GM18858 (cell line): ENCODE results near the gene ADH5.
"Not testable (repeated sequence)": the region's sequence is repeated elsewhere in the genome, so short reads cannot be mapped to it uniquely, and the experiment has no call there.

ENCODE experiments used
- ATAC-seq: cut with Tn5 transposase; IDR thresholded peaks from one replicate; pipeline ENCODE4 v1.9.1; 2021; ENCODE audit not compliant: unreplicated experiment

The ADH5 gene

GRCh38 chr4:99088023-99088449 is 552 bp downstream of the ADH5 start:
- ATAC-seq, result peak; percentile 19

DNA sequence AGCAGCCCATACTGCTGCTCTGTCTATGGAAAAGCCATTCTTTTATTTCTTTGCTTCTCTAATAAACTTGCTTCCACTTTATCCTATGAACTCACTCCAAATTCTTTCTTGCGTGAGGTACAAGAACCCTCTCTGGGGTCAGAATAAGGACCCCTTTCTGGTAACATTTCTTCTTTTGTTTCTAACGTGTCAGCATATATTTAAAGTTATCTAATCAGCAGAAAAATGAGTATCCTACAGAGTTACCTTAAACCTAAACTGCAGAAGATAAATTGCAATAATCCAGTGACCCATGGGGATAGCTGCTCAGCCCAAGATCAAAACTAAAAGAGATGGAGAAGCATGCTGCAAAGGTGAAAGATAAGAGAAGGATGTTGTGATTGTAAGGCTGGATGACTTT is 4.0 kb downstream of the ADH5 start:
- ATAC-seq, result no peak

- ATAC-seq, result no peak
Observed at GRCh38 chr4:99082192-99082591, 6.4 kb downstream of the ADH5 start.

GRCh38 chr4:99080869-99081268 is 7.7 kb downstream of the ADH5 start:
- not testable (repeated sequence) for ATAC-seq

DNA sequence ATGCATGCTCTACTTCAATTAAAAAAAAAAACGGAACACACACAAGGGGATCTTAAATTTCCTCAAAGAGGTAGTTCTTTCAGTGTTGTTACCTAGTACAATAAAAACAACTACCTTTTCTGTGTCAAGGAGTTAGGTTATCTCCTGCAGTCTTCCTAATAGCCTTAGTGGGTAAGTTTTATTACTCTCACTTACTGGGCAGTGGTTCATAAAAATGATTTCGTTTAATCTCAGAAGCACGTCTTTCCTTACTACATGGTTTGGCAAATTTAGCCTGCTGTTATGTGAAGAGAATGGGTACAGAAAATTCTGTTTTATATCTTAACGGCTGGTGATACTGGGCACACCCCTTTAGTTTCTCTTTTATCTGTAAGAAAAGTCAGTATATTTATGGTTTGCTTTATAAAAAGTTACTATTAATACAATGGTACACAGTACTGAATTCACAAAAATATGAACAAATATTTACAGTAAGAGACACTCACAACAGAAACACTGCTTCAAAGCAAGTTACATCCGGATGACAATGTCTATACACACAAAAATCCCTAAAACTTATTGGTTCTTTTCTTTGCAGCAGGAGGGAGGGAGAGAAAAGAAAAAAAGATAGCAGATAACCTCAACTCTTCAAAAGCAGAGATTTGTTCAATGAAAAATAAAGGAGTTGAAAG is 8.8 kb downstream of the ADH5 start:
- no peak for ATAC-seq

DNA sequence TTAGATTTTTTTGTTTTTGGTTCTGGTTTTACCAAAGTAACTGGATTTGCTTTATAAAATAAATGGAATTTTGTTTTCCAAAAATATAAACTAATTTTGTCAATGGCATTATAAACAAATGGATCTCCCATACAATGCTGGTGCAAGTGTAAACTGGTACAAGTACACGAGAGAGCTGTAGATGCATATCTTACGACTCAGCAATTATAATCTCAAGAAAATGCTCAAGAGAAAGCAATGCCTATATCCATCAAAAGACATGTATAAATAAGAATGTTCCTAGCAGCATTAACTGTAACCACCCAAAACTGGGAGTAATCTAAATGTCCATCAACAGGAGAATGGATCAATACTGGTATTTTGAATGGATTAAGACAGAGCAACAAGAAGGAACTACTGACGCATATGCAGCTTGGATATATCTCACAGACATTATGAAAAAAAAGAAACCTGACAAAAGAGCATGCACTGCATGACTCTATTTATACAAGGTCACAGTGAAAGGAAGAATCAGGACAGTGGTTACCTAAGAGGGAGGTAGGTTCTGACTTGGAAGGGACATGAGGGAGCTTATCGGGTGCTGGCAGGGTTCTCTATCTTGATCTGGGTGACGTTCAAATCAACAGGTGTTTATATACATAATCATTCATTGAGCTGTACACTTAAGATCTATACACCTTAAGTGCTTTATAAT is 9.5 kb downstream of the ADH5 start:
- ATAC-seq, result no peak

DNA sequence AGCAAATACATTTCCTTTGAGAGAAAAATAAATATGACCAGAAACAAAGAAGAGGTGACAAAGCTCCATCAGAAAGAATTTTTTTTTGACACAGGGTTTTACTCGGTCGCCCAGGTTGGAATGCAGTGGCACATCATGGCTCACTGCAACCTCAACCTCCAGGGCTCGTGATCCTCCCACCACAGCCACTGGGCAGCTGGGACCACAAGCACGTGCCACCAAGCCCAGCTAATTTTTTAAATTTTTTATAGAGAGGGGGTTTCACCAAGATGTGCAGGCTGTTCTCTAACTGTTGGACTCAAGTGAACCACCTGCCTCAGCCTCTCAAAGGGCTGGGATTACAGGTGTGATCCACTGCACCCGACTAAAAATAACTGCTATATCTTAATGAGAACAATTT is 10.3 kb downstream of the ADH5 start:
- ATAC-seq, result no peak

GRCh38 chr4:99077177-99077576 is 11.4 kb downstream of the ADH5 start:
- no peak for ATAC-seq

DNA sequence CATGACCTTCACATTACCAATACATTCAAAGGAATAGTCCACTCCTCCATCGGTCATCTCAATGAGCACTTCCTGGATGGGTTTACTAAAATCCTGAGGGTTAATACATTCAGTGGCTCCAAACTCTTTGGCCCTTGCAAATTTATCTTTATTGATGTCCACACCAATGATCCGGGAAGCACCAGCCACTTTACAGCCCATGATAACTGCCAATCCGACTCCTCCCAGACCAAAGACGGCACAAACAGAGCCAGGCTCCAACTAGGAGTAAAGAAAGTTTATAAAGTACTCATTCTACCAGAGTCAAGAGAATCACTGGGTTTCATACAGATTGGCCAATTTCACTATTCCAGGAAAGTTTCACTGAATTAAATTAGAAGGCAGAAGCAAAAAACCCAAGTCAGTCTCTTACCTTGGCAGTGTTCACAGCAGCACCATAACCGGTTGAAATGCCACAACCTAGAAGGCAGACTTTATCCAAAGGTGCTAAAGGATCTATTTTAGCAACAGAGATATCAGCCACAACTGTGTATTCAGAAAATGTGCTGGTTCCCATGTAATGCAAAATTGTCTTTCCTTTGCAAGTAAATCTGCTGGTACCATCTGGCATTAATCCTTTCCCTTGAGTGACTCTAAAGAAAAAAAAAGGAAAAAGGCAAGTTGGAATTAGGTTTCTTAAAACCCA is 12.2 kb downstream of the ADH5 start:
- no peak for ATAC-seq

GRCh38 chr4:99074816-99075215 is 13.8 kb downstream of the ADH5 start:
- ATAC-seq, result no peak

GRCh38 chr4:99071159-99071558 is 17.4 kb downstream of the ADH5 start:
- no peak for ATAC-seq

GRCh38 chr4:99067617-99068016 is 21.0 kb downstream of the ADH5 start:
- no peak for ATAC-seq

DNA sequence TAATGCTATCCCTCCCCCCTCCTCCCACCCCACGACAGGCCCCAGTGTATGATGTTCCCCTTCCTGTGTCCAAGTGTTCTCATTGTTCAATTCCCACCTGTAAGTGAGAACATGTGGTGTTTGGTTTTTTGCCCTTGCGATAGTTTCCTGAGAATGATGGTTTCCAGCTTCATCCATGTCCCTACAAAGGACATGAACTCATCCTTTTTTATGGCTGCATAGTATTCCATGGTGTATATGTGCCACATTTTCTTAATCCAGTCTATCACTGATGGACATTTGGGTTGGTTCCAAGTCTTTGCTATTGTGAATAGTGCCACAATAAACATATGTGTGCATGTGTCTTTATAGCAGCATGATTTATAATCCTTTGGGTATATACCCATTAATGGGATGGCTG is 23.1 kb downstream of the ADH5 start:
- not testable (repeated sequence) for ATAC-seq

DNA sequence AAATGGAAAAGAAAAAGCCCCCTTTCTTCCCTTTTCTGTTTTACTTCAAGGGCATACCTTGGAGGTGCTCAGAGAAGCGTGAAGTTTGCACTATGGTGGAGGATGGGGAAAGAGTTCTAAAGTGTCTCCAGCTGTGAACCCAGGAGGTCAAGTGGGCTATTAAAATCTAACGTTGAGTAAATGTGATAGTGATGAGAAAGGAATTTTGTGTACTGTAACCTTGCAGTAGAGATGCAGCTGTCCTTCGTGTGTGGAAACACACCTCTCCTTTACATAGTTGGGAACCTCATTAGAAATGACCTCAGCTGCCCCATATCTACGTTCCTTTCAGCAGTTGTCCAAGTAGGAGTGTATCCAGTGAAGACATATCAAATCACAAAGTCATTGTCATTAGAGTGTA is 26.5 kb downstream of the ADH5 start:
- ATAC-seq, result no peak

DNA sequence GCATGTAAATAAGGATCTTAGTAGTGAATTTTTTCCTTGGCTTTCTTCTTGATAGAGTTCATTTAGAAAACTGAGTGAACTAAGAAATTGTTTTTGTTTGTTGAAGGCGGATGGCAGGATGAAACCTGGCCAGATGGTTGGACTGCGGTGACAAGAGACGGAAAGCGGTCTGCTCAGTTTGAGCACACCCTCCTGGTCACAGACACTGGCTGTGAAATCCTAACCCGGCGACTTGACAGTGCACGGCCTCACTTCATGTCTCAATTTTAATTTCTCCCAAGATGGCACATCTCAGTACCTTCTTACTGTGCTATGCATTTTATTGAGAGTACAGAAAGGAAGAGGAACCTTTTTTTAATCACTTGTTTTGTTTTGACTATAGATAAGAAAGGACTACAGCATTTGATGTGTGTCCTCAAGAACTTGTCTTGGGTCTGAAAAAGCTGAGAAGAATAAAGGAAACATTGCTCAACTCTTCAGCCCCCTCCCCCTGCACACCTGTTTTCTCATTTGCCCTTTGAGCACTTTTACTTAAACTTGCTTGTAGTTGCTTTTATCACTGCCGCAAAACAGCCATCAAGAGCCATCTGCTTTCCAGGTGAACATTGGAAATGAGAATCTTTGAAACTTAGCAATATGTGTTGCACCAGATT is 27.4 kb downstream of the ADH5 start:
- ATAC-seq, result no peak

DNA sequence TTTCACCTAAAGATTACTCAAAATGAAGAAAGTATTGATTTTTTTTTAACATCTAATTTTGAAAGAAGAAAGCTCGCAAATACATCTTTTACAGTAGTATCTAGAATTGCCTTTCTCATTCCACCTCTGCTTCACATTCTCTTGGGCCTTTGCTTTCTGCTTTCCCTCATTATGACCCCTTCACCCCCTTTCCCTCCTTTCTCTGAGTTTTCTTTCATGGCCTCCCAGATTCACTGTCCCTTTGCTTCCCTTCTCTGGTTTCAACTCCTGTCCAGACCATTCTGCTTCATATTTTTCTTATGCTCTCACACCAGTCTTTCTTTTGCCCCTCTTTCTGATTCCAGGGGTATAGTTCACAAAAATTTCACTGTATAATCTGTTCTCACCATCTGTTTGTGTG is 29.0 kb downstream of the ADH5 start:
- no peak for ATAC-seq

GRCh38 chr4:99058228-99058627 is 30.4 kb downstream of the ADH5 start:
- ATAC-seq, result no peak

- peak; percentile 48 for ATAC-seq
Observed at GRCh38 chr4:99054428-99054994, 34.1 kb downstream of the ADH5 start.

- no peak for ATAC-seq
Observed at GRCh38 chr4:99052902-99053301, 35.7 kb downstream of the ADH5 start.

GRCh38 chr4:99047710-99048109 is 40.9 kb downstream of the ADH5 start:
- no peak for ATAC-seq

DNA sequence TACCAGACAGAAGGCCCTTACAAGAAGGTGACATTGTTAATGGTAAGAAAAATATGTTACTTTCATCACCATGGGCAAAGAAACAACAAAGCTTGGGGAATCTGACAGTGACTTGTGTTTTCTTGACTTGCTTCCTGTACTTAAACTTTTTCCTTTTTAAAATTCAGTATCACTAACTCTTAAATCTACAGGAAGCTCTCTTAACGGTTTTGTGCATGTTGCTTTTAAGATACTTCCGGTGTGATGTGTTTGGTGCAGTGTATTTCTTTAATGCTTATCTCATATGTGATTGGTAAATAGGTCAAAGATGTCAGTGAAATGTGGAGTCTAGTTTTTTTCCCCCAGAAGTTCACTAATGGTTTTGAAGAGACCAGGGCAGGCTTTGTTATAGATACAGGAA is 45.2 kb downstream of the ADH5 start:
- ATAC-seq, result peak; percentile 53
